Activated gamma-delta T cell treated with anti-CD3 and anti-CD28 coated beads, Interleukin-2, amount 50 U/mL, for 16 hours (primary cell): Measurements from ENCODE around the gene GMPR.

Experiments used
- DNase-seq: peaks from one replicate; pipeline ENCODE4 v3.0.0-alpha.2; 2020; ENCODE audit warnings: low read depth

The GMPR gene

DNA sequence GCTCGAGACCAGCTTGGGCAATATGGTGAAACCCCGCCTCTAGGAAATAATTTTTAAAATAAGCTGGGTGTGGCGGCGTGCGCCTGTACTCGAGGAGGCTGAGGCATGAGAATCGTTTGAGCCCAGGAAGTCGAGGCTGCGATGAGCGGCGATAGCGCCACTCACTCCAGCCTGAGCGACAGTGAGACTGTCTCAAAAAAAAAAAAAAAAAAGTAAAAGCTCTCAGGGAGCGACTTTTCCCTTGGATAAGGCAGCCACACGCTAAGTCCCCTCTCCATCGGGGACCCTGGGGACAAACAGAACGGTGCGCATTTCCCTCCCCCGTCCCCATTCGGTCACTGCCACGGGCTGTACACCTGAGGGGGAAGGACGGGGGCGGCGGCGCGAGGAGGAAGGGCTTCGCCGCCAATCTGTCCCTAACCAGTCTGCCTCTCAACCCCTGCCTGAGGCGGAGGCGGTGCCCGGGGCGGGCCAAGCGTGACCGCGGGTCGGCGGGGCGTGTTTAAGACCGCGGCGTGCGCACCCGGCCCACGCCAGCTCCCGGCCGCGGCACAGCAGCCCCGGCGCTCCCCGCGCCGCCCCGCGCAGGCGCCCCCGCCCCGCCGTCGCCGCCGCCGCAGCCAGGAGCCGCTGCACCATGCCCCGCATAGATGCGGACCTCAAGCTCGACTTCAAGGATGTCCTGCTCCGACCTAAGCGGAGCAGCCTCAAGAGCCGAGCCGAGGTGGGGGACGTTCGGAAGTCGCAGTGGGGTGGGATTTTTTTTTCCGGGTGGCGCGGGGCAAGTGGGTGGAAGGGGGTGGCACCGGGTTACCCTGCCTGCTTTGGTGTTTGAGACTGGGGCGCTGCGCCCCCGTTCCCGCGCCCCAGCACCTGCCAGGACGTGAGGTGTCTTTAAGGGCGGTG is at the start of gene GMPR:
TSS of gene GMPR (plus strand) at position 531 of the 906 bp plus-strand sequence. CDS start at position 638, 107 bp downstream.
- DNase-seq, result peak; percentile 68

DNA sequence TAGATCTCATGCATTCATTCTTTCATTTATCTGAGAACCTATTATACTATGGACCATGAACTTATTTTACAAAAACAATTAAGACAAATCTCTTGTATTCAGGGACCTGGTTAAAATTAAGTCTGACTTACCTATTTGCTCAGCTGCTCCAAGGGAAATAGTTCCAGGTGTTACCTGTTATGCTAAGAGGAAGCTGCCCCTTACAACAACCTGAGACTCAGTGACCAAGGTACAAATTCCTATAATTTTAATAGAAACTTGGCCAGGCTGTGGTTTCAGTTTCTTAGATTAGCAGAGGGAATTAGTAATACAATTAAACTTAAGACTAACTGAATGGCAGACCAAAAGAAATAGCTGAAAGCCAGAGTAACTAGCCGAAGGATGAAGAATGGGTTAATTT is 48.2 kb upstream of the GMPR start:
- no peak for DNase-seq

DNA sequence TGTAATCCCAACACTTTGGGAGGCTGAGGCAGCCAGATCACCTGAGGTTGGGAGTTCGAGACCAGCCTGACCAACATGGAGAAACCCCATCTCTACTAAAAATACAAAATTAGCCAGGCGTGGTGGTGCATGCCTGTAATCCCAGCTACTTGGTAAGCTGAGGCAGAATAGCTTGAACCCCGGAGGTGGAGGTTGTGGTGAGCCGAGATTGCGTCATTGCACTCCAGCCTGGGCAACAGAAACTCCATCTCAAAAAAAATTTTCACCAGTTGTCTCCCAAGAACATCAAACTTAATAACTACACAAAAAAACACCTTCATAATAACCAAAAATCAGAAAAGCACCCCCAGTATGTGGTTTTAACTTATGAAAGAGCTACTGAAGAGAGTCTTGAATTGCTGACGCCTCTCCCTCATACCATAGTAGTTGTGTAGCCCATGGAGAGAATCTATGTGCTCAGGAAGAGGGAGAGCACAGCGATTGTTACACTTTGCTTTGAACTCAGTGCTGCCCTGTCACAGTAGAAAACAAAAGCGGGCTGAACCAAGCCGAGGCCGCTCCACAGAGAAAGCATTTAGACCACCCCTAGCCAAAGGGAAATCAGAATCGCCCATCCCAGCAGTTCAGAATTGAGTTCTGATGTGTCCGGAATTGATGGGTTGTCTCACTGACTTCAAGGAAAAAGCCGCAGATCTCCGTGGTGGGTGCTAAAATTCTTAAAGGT is 42.0 kb upstream of the GMPR start:
- no peak for DNase-seq

DNA sequence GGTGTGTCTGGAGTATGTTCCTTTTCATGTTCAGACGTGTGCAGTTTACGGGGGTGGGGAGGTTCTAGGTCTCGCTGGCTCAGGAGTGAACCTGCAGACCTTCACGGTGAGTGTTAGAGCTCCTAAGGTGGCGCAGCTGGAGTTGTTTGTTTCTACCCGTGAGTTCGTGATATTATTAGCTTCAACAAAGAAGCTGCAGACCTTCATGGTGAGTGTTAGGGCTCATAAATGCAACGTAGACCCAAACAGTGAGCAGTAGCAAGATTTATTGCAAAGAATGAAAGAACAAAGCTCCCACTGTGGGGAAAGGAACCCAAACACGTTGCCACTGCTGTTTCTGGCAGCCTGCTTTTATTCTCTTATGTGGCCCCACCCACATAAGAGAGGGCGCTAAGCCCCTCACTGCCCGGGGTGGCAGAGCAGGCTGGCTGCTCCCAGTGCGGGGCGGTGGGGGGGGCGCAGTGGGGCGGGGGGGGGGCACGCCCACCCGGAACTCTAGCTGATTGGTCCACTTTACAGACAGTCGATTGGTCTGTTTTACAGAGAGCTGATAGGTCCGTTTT is 41.3 kb upstream of the GMPR start:
- no peak for DNase-seq

DNA sequence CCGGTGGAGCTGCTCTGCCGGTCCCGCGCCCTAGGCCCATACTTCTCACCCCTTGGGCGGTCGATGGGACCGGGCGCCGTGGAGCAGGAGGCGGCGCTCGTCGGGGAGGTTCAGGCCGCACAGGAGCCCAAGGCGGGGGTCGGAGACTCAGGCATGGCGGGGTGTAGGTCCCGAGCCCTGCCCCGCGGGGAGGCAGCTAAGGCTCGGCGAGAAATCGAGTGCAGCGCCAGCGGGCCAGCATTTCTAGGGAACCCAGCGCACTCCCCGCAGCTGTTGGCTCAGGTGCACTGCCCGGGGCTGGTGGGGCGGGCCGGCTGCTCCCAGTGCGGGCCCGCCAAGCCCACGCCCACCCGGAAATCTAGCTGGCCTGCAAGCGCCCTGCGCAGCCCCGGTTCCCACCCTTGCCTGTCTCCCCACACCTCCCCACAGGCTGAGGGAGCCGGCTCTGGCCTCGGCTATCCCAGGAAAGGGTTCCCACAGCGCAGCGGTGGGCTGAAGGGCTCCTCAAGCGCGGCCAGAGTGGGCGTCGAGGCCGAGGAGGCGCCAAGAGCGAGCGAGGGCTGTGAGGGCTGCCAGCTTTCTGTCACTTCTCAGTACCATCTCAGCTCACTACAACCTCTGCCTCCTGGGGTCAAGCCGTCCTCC is 40.2 kb upstream of the GMPR start:
- no peak for DNase-seq

DNA sequence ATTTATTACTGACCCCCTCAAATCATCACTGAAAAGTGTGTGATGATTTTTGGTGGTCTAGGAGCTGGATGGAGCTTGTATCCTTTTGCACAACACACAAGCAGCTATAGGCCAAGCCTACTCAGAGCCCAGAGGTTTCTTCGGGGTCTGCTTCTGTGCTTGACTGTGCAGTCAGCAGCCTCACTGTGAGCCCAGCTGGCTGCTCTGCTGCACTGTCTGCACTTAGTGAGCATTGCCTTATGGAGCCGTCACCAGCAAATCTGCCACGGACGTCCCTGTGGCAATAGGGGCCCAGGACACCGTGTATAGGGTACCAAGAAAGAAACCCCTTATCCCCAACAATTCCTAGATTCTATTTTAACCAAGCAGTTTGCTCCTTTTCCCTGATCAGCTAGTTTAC is 38.6 kb upstream of the GMPR start:
- no peak for DNase-seq

DNA sequence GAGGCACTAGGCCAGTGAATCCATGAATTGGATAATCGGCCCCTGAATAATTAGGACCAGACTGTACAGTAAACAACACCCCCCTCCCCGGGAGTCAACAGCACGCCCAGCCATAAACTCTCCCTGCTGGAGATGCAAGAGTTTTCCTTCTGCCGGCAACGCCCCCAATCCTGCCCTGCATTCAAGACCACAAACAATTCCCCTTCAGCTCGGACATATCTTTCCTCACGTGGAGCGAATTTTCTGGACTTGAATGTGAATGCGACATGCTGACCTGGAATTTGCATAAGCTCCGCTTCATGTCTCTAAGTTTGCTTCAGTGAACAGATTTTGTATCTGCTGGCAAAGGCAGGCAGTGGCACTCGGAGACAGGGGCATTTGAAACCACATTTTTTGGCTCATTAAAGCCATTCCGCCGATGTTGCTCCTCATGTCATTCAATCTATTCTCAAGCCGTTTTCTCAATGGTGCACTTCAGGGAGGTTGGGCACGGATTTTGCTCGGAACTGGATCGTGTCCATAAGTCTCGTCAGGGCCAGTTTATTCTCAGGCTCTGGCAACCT is 38.0 kb upstream of the GMPR start:
- DNase-seq, result no peak

DNA sequence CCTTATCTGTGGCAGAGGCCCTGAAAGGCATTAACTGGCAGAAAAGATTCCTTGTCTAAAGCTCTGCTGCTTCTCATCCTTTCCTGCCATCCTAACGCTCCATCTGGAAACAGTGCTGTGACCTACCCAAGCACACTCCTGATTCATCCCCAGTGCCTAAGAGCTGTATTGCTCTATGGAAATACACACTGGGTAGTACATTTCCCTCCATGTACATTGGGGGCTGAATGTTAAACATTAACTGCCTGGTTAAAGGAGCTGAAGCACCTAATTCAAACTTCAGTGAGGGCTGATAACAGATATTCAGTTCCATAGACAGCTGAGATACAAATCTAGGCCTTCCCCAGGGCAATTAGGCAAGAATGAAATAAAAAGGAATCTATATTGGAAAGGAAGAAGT is 36.7 kb upstream of the GMPR start:
- DNase-seq, result no peak

DNA sequence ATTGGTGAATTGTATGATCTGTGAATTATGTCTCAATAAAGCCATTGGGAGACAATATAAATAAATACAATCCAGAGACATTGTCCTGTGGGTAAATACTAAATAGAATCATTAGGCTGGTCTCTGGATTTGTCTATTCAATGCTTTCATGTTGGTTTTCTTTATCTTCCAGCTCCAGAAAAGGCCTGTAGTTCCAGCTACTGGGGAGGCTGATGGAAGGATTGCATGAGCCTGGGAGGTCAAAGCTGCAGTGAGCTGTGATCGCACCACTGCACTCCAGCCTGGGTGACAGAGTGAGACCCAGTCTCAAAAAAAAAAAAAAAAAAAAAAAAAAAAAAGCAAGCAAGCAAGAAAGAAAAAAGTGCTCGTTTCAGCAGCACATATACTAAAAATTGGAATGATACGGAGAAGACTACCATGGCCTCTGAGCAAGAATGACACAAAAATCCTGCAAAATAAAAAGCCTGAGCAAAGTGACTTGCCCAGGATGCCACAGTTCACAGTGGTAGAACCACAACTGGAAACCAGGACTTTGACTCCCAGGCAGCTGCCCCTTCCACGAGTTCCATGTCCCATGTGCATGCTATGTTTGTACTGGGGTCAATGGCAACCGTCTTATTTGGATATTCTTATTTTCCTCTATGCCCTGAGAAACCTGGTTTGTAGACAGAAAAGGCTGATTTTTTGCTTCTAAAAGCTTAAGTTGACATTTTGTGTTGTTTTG is 33.6 kb upstream of the GMPR start:
- no peak for DNase-seq

DNA sequence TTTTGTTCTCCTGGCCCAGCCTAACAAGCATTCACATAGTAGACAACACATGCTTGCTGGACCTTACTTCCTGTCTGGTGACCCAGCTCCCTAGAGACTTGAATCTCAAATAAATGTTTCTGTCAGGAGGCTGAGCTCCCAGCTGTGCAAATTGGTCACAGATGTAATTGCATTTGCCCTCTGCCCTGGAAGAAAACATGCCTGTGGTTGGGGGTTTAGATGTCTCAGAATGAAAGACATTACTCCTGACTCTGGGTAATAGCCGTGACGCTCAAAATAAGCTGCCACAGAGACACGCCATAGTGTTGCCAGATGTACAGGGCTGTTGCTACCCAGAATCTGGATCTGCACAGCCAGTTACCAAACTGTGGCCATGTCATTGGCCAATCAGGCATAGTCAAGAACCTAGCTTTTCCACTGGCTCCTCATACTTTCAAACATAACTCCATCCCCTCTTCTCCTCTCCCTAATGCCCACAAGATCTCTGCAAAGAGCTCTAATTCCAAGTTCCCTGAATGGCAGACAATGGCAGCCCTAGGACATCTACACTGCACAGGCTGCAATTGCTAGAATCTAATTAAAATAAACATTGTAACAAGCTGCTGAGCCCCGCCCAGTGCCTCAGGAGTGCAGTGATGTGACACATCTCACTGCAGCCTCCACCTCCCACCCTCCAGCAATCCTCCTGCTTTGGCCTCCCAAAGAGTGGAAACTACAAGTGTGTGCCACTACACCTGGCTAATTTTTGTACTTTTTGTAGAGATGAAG is 32.8 kb upstream of the GMPR start:
- DNase-seq, result no peak

DNA sequence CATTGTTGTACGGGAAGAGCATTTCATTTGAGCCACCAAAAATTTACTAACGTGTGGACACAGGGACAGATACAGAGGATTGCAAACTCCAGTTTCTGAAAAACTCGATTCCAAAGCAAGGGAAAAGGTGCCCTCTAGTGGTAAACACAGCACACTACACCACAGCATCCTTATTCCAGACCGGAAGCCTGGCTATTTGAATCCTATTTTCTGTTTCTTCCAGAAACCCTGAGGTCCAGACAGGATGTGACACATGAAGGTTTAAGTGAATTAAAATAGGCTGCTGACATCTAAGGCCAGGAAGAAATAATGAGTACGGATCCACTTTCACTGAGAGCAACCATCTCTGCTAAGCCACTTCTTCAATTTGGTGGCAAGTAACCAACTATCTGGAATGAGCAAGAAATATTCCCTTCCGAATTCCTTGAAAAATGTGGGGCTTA is 31.8 kb upstream of the GMPR start:
- DNase-seq, result peak; percentile 5

DNA sequence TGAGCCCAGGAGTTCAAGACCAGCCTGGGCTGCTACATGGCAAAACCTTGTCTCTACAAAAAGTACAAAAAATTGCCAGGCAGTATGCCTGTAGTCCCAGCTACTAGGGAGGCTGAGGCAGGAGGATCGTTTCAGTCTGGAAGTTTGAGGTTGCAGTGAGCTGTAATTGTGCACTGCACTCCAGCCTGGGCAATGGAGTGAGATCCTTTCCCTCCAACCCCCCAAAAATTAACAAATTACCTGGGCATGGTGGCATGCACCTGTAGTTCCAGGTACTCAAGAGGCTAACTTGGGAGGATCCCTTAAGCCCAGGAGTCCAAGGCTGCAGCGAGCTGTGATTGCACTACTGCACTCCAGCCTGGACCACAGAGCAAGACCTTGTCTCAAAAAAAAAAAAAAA is 29.4 kb upstream of the GMPR start:
- no peak for DNase-seq

DNA sequence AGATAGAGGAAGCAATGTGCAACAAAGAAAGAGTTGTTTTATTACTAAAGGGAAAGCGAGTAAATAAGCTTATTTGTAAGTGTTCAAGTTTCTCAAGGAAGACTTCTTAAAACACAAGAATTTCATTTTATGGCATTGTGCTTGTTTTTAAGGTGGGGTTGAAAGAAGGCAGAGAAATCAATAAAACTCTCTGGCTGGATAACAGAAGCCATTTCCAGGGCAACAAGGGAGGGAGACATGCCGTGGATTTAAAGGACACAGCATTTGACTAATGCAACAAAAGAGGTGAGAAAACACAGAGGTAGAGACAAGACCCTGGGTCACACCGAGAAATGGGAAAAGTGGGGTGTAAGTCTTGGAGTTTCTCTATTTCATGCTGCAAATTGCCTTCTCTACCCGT is 28.8 kb upstream of the GMPR start:
- DNase-seq, result no peak

DNA sequence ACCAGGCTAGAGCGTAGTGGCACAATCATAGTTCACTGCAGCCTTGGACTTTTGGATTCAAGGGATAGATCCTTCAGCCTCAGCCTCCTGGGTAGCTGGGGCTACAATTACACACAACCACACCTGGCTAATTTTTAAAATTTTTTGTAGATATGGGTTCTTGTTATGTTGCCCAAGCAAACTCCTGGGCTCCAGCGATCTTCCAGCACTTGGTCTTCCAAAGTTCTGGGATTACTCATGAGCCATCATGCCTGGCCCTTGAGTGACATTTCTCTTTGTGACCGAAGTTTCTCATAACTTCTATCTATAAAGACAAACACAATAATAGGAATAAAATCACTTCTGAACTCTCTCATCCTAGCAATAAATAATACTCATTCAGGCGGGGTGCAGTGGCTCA is 26.1 kb upstream of the GMPR start:
- no peak for DNase-seq

DNA sequence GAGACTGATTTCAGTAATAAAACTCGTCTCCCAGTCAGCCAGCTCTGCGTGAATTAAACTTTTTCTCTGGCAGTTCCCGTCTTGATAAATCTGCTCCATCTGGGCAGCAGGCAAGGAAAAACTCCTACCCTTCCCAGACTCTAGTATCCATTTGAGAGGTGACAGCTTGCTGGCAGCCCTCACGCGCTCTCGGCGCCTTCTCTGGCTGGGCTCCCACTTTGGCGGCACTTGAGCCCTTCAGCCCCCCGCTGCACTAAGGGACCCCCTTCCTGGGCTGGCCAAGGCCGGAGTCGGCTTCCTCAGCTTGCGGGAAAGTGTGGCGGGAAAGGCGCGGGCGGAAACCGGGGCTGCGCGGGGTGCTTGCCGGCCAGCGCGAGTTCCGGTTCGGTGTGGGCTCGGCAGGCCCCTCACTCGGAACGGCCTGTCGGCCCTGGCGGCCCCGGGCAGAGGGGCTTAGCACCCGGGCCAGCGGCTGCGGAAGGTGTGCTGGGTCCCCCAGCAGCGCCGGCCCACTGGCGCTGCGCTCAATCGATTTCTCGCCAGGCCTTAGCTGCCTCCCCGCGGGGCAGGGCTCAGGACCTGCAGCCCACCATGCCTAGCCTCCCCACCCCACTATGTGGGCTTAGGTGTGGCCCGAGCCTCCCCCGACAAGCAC is 21.8 kb upstream of the GMPR start:
- DNase-seq, result no peak

DNA sequence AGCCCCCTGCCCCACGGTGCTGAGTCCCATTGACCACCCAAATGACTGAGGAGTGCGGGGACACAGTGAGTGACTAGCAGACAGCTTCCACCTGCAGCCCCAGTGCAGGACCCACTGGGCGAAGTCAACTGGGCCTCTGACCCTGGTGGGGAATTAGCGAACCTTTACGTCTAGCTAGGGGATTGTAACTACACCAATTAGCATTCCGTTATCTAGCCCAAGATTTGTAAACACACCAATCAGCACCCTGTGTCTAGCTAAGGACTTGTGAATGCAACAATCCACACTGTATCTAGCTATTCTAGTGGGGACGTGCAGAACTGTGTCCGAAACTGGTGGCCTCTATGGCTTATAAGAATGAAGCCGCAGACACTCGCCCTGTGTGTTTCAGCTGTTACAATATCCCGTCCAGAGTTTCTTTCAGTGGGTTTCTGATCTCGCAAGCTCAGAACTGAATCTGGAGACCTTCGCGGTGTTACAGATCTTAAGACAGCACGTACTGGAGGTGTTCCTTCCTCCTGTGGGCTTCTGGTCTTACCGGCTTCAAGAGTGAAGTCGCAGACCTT is 21.1 kb upstream of the GMPR start:
- no peak for DNase-seq

DNA sequence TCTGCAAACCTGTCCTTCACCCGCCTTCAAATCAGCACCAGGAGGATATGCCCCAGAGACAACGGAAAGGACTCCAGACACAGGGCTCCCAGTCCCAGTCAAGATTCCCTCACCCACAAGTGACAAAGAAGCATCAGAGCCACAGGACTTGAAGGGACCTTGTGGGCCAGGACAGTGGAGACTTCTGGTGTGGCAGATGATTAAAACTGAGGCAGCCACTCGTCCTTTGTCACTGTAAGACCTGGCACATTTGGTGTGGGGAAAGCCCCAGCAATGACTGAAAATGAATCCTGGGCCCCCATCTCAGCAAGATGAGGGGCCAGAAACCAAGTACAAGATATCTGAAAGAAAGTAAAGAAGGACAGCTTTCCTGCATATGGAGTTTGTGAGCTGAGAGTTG is 15.6 kb upstream of the GMPR start:
- no peak for DNase-seq

DNA sequence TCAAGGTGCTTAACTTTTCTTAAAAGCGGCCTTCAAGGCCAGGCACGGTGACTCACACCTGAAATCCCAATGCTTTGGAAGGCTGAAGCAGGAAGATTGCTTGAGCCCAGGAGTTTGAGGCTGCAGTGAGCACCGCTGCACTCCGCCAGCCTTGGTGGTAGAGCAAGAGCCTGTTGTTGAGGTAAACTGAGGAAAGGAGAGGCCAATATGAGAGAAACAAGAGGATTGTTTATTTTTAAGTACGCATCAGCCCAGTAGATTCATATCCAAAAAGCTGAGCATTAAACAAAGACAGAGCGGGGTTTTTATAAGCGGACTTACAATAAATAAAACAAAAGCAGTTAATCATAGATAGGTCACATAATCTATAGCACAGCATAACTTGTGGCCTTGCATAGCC is 15.0 kb upstream of the GMPR start:
- DNase-seq, result no peak

DNA sequence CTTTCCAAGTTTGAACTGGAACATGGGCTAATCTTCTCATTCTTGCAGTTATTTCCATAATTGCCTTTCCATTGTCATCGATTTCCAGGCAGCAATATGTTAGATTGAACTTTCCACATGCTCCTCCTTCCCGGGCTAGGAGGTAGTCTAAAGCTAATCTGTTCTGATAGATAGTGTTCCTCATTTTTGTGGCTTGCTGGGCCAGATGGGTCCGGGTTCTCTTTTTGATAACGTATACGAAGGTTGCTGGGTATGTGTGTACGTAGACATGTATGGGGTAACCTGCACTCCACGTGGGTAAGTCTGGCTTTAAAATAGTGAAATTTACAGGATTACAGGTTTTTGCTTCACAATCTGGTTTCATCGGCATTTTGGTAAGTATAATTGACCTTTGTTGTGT is 14.0 kb upstream of the GMPR start:
- DNase-seq, result no peak
